ENCODE results near the gene MCEMP1. TPM values are rescaled to one million over a fixed set of nuclear protein-coding genes. Genes with fewer than 3 reads are reported as not detected.

MCEMP1 gene
- total RNA-seq = not detected

- H3K27ac Mint-ChIP-seq = peak within 1 kb of the TSS; percentile 14 to 43
- H3K36me3 Mint-ChIP-seq = no peaks in the 10 kb centered on the region
- DNase-seq (ENCODE audit: low spot score) (no peak), ATAC-seq (no peak)
- H3K4me1 Mint-ChIP-seq (ENCODE audit: low read depth in 2 of 2) = peaks cover 16 to 36% of the 10 kb centered on the region in 2 donors
- H3K9me3 Mint-ChIP-seq = no peaks in the 10 kb centered on the region
- peaks cover 26 to 29% of the 10 kb centered on the region in 2 donors for H3K27me3 Mint-ChIP-seq
- no peak within 1 kb of the TSS for H3K4me3 Mint-ChIP-seq
Measured at GRCh38 chr19:7676854-7677253, at the start of gene MCEMP1. Gene MCEMP1, plus strand, starts transcription at chr19:7677090. Its CDS starts 31 bp downstream, at chr19:7677121.

- DNase-seq (ENCODE audit: low spot score) (no peak), ATAC-seq (no peak)
- H3K9me3 Mint-ChIP-seq = no peaks in the 10 kb centered on the region
- no peak overlapping the region for H3K4me3 Mint-ChIP-seq
- peaks cover 9% of the 10 kb centered on the region for H3K36me3 Mint-ChIP-seq
- H3K27me3 Mint-ChIP-seq = no peaks in the 10 kb centered on the region
- H3K4me1 Mint-ChIP-seq (ENCODE audit: low read depth in 2 of 2) = peaks cover 31 to 39% of the 10 kb centered on the region in 2 donors
- H3K27ac Mint-ChIP-seq = no peak overlapping the region
Measured at GRCh38 chr19:7627166-7627565, 49.7 kb upstream of the MCEMP1 start.

GRCh38 chr19:7628589-7629311 lies 48.1 kb upstream of the MCEMP1 start:
- H3K9me3 Mint-ChIP-seq = no peaks in the 10 kb centered on the region
- DNase-seq (ENCODE audit: low spot score) (no peak), ATAC-seq (no peak)
- H3K4me1 Mint-ChIP-seq (ENCODE audit: low read depth in 2 of 2) = peaks cover 31 to 37% of the 10 kb centered on the region in 2 donors
- peak overlapping the region; percentile 99 for H3K4me3 Mint-ChIP-seq
- peak overlapping the region; percentile 95 to 99 for H3K27ac Mint-ChIP-seq
- no peaks in the 10 kb centered on the region for H3K27me3 Mint-ChIP-seq
- H3K36me3 Mint-ChIP-seq = peaks cover 9% of the 10 kb centered on the region

GRCh38 chr19:7629347-7630054 lies 47.4 kb upstream of the MCEMP1 start, which contains the start of the genes PET100 and XAB2:
Gene PET100, plus strand, starts transcription at chr19:7629793. Its CDS starts 41 bp downstream, at chr19:7629834.
Gene XAB2, minus strand, starts transcription at chr19:7629545. Its CDS starts 18 bp downstream, at chr19:7629527.
- DNase-seq (ENCODE audit: low spot score) (peak; percentile 95), ATAC-seq (peak; percentile 97 to 98)
- peak within 1 kb of the TSS; percentile 95 to 99 for H3K27ac Mint-ChIP-seq
- peaks cover 9% of the 10 kb centered on the region for H3K36me3 Mint-ChIP-seq
- no peaks in the 10 kb centered on the region for H3K27me3 Mint-ChIP-seq
- H3K9me3 Mint-ChIP-seq = no peaks in the 10 kb centered on the region
- peaks cover 31 to 41% of the 10 kb centered on the region in 2 donors for H3K4me1 Mint-ChIP-seq (ENCODE audit: low read depth in 2 of 2)
- H3K4me3 Mint-ChIP-seq = peak within 1 kb of the TSS; percentile 99

GRCh38 chr19:7631577-7631976 lies 45.3 kb upstream of the MCEMP1 start:
- ATAC-seq = no peak

GRCh38 chr19:7632340-7633203 lies 44.3 kb upstream of the MCEMP1 start:
- H3K27ac Mint-ChIP-seq = peak overlapping the region in 1 of 2 donors; percentile 28
- H3K27me3 Mint-ChIP-seq = no peaks in the 10 kb centered on the region
- DNase-seq (ENCODE audit: low spot score) (no peak), ATAC-seq (no peak)
- H3K4me1 Mint-ChIP-seq (ENCODE audit: low read depth in 2 of 2) = peaks cover 36 to 46% of the 10 kb centered on the region in 2 donors
- H3K36me3 Mint-ChIP-seq = peaks cover 9% of the 10 kb centered on the region
- no peaks in the 10 kb centered on the region for H3K9me3 Mint-ChIP-seq
- no peak overlapping the region for H3K4me3 Mint-ChIP-seq

More at GRCh38 chr19:7631577-7631976, 45.3 kb upstream of the MCEMP1 start:
- DNase-seq (ENCODE audit: low spot score) = no peak
- H3K9me3 Mint-ChIP-seq = no peaks in the 10 kb centered on the region
- no peak overlapping the region for H3K27ac Mint-ChIP-seq
- H3K4me1 Mint-ChIP-seq (ENCODE audit: low read depth in 2 of 2) = peaks cover 34 to 49% of the 10 kb centered on the region in 2 donors
- H3K36me3 Mint-ChIP-seq = peaks cover 9% of the 10 kb centered on the region
- no peaks in the 10 kb centered on the region for H3K27me3 Mint-ChIP-seq
- H3K4me3 Mint-ChIP-seq = no peak overlapping the region

- DNase-seq (ENCODE audit: low spot score) (no peak), ATAC-seq (no peak)
- Mint-ChIP-seq H3K36me3 (peaks cover 9% of the 10 kb centered on the region), H3K27me3 (no peaks in the 10 kb centered on the region), H3K9me3 (no peaks in the 10 kb centered on the region), H3K4me3 (no peak within 1 kb of the TSS), H3K4me1 (ENCODE audit: low read depth in 2 of 2) (peaks cover 36 to 40% of the 10 kb centered on the region in 2 donors), H3K27ac (peak within 1 kb of the TSS in 1 of 2 donors; percentile 31)
Measured at GRCh38 chr19:7633698-7634097, 43.2 kb upstream of the MCEMP1 start, which contains the start of gene PCP2. Gene PCP2, minus strand, starts transcription at chr19:7633719. Its CDS starts 262 bp downstream, at chr19:7633457.

- ATAC-seq = no peak
- Mint-ChIP-seq H3K9me3 (peaks cover 6% of the 10 kb centered on the region), H3K27me3 (no peaks in the 10 kb centered on the region), H3K36me3 (peaks cover 9% of the 10 kb centered on the region), H3K27ac (peak overlapping the region; percentile 78 to 88), H3K4me3 (peak overlapping the region; percentile 84), H3K4me1 (ENCODE audit: low read depth in 2 of 2) (peaks cover 26 to 37% of the 10 kb centered on the region in 2 donors)
- no peak for DNase-seq (ENCODE audit: low spot score)
Measured at GRCh38 chr19:7635670-7636069, 41.2 kb upstream of the MCEMP1 start.

GRCh38 chr19:7636317-7636690 lies 40.6 kb upstream of the MCEMP1 start:
- peak overlapping the region; percentile 78 to 88 for H3K27ac Mint-ChIP-seq
- peaks cover 9% of the 10 kb centered on the region for H3K36me3 Mint-ChIP-seq
- peaks cover 6% of the 10 kb centered on the region for H3K9me3 Mint-ChIP-seq
- H3K27me3 Mint-ChIP-seq = no peaks in the 10 kb centered on the region
- ATAC-seq (no peak), DNase-seq (ENCODE audit: low spot score) (no peak)
- H3K4me1 Mint-ChIP-seq (ENCODE audit: low read depth in 2 of 2) = peaks cover 22 to 33% of the 10 kb centered on the region in 2 donors
- peak overlapping the region; percentile 84 for H3K4me3 Mint-ChIP-seq

- H3K9me3 Mint-ChIP-seq = peaks cover 6% of the 10 kb centered on the region
- peak within 1 kb of the TSS; percentile 84 for H3K4me3 Mint-ChIP-seq
- no peaks in the 10 kb centered on the region for H3K27me3 Mint-ChIP-seq
- peak; percentile 89 for DNase-seq (ENCODE audit: low spot score)
- H3K36me3 Mint-ChIP-seq = peaks cover 9% of the 10 kb centered on the region
- peak; percentile 96 to 97 for ATAC-seq
- peaks cover 22 to 33% of the 10 kb centered on the region in 2 donors for H3K4me1 Mint-ChIP-seq (ENCODE audit: low read depth in 2 of 2)
- H3K27ac Mint-ChIP-seq = peak within 1 kb of the TSS; percentile 78 to 88
Measured at GRCh38 chr19:7636691-7637373, 40.1 kb upstream of the MCEMP1 start, which contains the start of gene STXBP2. Gene STXBP2, plus strand, starts transcription at chr19:7637110. Its CDS starts 40 bp downstream, at chr19:7637150.

- DNase-seq (ENCODE audit: low spot score) (no peak), ATAC-seq (peak; percentile 61 to 65)
- Mint-ChIP-seq H3K4me1 (ENCODE audit: low read depth in 2 of 2) (peaks cover 22 to 33% of the 10 kb centered on the region in 2 donors), H3K36me3 (peaks cover 9% of the 10 kb centered on the region), H3K27me3 (no peaks in the 10 kb centered on the region), H3K9me3 (peaks cover 6% of the 10 kb centered on the region), H3K27ac (peak overlapping the region; percentile 78 to 88), H3K4me3 (peak overlapping the region; percentile 84)
Measured at GRCh38 chr19:7637374-7638256, 39.3 kb upstream of the MCEMP1 start.

All from natural killer cell treated with Interleukin-12 subunit alpha and Interleukin-12 subunit beta and Interleukin-15 and Interleukin-18, amount 100 ng/mL, for 72 hours (primary cell).